ENCODE results near the gene ABHD18.
A peak's percentile ranks its signal among the peaks of the same experiment; 100 is the strongest.
"Not testable (repeated sequence)": the region's sequence is repeated elsewhere in the genome, so short reads cannot be mapped to it uniquely, and the experiment has no call there.

The ABHD18 gene

DNA sequence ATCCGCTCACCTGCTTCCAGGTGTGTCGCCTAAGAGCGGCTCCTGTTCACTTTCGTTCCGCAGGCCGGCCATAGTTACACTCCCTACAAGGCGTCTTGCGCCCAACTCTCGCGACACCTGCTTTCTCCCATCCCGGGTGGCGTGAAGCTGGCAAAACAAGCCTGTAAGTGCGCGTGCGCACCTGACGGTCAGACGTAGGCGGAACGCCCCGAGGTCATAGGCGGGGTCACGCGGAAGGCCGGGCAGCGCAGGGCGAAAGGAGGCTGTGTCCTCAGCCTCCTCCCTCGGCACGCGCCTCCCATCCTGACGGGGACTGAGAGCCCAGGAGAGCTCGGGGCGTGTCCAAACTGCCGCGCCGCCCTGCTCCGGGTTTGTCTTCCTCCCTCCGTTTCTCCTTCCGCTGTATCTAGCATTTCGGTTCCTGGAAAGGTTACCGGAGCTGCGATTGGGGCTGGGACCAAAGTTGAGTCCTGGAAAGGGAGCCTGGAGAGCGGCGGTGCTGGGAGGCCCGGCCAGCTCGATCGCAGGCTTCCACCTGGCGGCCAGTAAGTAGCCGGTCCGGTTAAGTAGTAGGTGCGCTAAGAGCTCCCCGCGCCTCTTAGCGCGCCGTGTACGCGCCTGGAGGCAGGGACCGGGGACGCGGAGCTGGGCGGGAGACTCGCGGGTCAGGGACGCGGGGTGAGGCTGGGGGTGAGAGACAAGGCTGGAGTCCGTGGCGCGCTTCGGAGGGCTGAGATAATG lies at the start of gene ABHD18, which contains the start of gene MFSD8:
TSS of gene ABHD18 (plus strand) at position 345 of the 741 bp plus-strand sequence. CDS start 17,550 bp downstream, outside the sequence.
TSS of gene MFSD8 (minus strand) at position 112 of the 741 bp plus-strand sequence. CDS start at position 72, 40 bp downstream.
- peak; percentile 94 for DNase-seq (ENCODE audit: low read depth)

DNA sequence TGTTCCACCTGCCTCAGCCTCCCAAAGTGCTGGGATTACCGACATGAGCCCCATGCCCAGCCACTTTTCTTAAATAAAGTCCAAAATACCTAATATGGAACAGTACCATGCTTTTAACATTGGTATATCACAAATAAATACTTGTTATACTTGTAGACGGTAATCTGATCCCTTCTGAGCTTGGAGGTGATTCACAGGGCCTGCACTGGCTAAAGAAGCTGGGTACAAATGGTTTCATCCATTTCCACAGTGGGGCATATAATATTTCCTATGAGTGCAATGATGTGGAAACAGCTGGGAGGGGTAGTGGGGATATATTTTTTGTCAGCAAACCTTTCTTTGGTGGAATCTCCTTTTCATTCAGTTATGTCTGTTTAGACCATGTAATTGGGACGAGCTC lies 48.7 kb upstream of the ABHD18 start:
- no peak for DNase-seq (ENCODE audit: low read depth)

DNA sequence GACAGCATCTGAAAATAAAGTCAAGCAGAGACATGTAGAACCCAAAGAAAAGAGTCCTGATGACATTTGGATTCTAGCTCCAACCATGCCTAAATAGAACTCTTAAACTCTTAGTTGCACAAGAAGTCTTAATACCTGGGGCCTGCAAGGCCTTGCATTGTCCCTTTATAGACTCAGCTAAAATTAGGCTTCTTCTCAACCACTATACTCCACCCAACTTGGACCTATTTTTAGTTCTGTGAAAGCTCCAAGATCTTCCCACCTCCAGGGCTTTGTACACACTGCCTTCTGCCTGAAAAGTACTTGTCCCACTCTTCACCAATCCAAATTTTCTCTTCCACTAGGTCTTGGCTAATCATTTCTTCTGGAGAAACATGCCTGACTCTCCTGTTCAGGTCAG lies 48.1 kb upstream of the ABHD18 start:
- no peak for DNase-seq (ENCODE audit: low read depth)

DNA sequence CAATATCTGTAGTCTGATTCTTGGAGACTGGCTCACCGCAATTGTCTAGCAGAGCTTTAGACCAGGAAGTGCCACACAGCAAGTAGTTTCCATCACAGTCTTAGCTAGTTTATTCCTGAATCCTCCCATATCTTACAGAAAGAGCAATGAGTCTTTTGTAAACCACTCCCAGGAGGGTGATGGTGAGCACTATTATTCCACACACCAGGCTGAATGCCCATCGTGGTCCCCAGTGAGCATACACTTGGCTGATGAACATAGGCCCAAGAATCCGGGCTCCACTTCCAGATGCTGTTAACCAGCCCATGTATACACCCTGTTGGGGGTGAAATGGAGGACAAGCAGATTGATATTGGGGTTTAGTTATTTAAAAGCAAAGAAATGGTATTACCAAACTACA lies 44.7 kb upstream of the ABHD18 start:
- no peak for DNase-seq (ENCODE audit: low read depth)

DNA sequence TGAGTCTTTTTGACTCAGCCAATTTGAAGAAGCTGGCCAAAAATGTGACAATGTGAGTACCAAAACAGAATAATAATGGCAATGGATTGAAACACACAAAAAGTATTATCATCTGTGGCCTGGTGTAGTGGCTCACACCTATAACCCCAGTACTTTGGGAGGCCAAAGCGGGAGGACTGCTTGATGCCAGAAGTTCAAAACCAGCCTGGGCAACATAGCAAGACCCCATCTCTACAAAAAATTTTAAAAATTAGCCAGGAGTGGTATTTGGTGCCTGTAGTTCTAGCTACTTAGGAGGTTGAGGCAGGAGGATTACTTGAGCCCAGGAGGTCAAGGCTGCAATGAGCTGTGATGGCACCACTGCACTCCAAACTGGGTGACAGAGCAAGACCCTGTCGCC lies 43.0 kb upstream of the ABHD18 start:
- no peak for DNase-seq (ENCODE audit: low read depth)

DNA sequence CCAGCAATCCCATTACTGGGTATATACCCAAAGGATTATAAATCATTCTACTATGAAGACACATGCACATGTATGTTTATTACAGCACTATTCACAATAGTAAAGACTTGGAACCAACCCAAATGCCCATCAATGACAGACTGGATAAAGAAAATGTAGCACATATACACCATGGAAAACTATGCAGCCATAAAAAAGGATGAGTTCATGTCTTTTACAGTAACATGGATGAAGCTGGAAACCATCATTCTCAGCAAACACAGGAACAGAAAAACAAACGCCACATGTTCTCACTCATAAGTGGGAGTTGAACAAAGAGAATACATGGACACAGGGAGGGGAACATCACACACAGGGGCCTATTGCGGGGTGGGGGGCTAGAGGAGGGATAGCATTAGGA lies 39.5 kb upstream of the ABHD18 start:
- not testable (repeated sequence) for DNase-seq (ENCODE audit: low read depth)

DNA sequence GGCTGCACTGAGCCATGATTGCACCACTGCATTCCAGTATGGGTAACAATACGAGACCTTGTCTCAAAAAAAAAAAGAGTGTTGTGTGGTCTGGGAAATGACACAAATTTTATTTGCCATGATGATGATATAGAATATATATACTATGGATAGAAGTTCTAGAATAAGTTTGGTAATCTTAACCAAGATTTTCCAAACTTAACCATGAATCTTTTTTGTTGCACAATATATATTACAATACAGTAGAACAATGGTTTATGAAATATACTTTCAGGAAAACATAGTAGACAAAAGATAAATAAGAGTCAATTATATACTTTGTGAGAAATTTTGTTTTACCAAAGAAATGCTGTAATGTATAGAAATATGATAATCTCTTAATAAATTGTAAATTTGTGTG lies 35.0 kb upstream of the ABHD18 start:
- DNase-seq (ENCODE audit: low read depth) = no peak

DNA sequence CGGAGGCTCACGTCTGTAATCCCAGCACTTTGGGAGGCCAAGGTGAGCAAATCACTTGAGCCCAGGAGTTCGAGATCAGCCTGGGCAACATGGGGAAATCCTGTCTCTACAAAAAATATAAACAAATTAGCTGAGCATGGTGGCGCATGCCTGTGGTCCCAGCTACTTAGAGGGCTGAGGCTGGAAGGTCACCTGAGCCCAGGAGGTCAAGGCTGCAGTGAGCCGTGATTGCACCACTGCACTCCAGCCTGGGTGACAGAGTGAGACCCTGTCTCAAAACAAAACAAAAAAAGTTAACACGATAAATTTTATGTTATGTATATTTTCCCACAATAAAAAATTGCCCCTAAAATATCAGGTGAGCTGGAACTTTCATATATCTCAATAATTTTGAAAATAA lies 33.4 kb upstream of the ABHD18 start:
- DNase-seq (ENCODE audit: low read depth) = not testable (repeated sequence)

DNA sequence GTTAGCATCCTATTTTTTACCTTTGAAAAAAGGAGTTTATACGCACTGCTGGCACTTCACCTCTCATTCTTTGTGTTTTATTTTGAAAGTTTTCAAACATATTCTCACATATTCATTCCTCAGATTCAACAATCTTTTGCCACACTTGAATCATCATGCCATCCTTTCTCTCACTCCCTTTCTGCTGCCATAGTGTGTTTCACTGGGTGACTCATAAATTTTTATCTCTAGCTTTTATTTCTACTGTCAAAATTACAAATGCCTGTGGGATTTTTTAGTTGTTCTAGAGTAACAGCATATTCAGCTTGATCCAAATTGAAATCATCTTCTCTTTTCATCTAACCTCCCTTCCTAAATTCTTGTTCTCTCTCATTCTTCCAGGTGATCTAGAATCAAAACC lies 28.2 kb upstream of the ABHD18 start:
- no peak for DNase-seq (ENCODE audit: low read depth)

DNA sequence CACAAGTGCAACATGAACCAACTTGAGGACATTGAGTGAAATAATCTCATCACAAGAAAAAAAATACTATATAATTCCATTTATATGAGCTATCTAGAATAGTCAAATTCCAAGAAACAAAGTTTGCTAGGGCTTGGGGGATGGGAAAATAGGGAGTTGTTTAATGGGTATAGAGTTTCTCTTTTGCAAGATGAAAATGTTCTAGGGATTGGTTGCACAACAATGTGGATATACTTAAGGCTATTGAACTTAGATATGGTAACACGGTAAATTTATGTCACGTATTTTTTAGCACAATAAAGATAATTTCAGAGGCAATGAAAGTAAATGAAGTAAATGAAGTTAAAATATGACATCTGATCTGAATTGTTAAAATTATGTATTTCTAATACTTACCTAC lies 8.1 kb upstream of the ABHD18 start:
- no peak for DNase-seq (ENCODE audit: low read depth)

DNA sequence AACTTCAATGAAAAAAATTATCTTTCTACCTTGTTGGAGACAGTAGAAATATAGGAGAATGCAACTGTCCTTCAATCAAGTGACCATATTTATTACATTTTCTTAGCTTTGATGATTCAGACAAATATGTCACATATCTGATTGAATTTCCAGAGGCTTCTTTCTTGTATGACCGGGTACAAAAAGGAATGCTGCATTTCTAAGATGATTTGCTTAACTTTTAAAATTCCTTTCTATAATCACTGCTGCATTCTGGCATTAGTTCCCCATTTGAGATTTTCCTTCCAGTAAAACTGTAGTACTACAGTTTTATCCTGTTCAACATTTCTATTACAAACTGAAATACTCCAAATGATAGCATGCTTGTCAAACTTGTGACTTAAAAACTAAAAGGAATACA lies 5.4 kb upstream of the ABHD18 start:
- no peak for DNase-seq (ENCODE audit: low read depth)

DNA sequence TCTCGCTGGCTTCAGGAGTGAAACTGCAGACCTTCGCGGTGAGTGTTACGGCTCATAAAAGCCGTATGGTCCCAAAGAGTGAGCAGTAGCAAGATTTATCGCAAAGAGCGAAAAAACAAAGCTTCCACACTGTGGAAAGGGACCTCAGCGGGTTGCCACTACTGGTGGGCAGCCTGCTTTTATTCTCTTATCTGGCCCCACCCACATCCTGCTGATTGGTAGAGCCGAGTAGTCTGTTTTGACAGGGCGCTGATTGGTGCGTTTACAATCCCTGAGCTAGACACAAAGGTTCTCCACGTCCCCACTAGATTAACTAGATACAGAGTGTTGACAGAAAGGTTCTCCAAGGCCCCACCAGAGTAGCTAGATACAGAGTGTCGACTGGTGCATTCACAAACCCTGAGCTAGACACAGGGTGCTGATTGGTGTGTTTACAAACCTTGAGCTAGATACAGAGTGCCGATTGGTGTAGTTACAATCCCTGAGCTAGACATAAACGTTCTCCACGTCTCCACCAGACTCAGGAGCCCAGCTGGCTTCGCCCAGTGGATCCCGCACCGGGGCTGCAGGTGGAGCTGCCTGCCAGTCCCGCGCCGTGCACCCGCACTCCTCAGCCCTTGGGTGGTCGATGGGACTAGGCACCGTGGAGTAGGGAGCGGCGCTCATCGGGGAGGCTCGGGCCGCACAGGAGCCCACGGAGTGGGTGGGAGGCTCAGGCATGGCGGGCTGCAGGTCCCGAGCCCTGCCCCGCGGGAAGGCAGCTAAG lies 1.4 kb upstream of the ABHD18 start:
- not testable (repeated sequence) for DNase-seq (ENCODE audit: low read depth)

DNA sequence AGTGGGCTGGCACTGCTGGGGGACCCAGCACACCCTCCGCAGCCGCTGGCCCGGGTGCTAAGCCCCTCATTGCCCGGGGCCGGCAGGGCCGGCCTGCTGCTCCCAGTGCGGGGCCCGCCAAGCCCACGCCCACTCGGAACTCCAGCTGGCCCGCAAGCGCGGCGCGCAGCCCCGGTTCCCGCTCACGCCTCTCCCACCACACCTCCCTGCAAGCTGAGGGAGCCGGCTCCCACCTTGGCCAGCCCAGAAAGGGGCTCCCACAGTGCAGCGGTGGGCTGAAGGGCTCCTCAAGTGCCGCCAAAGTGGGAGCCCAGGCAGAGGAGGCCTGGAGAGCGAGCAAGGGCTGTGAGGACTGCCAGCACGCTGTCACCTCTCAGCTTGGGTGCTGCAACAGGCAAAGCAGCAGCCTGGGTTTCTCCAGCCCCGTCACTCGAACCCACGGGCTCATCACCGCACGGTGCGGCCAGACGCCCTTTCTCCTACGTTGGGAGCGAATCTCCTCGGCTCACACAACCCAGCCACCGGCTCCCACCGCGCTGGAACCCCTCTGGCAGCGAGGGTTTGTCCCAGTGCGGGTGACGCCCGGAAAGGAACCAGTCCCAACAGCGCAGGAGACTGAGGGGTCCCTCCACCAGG lies 662 bp upstream of the ABHD18 start:
- not testable (repeated sequence) for DNase-seq (ENCODE audit: low read depth)

DNA sequence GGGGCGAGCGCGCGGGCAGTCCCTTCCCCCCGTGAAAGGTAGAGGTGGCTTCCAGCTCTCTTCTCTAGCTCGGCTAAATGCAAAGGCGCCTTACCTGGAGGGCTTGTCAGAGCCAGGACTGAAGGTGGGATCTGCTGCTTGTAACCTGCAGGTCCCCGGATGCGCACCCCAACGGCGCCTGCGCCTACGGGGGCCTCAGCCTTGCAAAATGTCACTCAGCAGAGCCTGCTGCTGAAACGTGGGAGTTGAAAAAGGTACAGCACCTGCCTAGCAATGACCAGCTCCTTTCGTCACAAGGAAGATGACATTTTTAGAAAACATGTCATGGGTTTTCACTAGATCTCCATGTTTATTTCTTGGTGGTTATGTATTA lies 583 bp downstream of the ABHD18 start:
- no peak for DNase-seq (ENCODE audit: low read depth)

DNA sequence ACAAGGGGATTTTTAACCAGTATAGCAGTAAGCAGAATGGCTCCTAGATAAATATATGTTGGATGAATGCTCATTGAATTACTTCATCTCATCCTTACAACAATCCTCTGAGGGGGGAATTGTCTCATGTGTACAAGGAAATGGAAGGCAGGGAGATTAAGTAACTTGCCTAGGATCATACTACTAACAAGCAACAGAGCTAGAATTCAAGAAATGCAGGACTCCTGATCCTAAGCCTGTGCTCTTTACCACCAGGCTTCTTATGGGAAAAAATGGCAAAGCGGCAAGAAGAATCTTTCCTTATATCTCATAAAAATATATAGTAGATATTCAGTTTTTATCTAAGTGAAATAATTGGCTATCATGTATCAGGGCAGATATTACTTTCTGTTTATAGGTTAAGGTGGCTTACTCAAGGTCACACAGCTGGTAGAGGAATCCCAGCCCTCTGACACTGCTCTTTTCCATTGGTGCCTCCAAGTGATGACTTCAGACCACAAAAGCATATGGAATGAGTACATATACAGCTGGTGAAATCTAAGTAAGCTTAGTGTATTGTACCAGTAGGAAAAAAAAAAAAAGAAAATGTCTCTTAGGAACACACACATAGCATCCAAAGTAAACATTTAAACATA lies 2.1 kb downstream of the ABHD18 start:
- DNase-seq (ENCODE audit: low read depth) = no peak

DNA sequence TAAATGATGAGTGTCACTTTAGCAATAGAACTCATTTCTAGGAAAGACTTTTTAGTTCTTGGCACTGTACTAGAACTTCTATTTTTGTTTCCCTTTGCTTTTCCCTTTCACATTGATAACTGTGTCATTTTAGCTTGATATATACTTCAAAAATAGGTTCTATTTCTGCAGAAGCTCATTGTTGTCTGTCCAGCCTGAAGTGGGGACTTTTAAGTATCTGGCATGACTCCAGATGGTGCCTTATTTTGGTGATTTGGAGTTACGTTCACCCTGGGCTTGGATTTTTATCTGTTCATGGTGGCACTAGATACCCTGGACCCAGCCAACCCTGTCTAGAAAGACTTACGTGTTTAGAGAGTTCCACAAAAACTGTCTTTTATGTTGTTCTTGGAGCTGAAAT lies 3.4 kb downstream of the ABHD18 start:
- DNase-seq (ENCODE audit: low read depth) = no peak

DNA sequence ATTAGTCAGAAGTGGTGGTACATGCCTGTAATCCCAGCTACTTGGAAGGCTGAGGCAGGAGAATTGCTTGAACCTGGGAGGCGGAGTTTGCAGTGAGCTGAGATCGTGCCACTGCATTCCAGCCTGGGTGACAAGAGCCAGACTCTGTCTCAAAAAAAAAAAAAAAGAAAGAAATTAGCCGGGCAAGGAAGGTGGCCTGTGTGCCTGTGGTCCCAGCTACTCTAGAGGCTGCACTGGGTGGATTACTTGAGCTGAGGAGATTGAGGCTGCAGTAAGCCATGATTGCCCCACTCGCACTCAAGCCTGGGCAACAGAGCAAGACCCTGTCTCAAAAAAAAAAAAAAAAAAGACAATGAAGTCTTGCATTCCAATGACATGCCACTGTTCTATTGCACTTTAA lies 5.7 kb downstream of the ABHD18 start:
- not testable (repeated sequence) for DNase-seq (ENCODE audit: low read depth)

DNA sequence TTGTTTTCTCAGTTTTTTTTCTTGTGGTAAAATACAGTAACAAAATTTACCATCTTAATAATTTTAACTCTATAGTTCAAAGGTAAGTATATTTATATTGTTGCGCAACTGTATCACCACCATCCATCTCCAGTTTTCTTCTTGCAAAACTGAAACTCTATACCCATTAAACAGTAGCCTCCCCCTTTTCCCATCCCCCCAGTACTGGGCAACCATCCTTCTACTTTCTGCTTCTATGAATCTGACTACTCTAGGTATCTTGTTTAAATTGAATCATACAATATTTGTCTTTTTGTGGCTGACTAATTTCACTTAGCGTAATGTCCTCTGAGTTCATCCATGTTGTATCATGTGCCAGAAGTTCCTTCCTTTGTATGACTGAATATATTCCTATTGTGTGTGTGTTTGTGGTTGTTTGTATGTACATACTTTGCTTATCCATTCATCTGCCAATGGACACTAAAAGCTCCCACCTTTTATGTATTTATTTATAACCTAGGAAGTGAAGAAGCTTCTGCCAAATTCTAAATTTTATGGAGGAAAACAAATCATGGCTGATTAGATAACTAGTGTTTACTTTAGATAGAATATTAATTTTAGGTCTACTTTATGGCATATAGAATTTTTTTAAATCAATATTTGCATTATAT lies 10.0 kb downstream of the ABHD18 start:
- no peak for DNase-seq (ENCODE audit: low read depth)

DNA sequence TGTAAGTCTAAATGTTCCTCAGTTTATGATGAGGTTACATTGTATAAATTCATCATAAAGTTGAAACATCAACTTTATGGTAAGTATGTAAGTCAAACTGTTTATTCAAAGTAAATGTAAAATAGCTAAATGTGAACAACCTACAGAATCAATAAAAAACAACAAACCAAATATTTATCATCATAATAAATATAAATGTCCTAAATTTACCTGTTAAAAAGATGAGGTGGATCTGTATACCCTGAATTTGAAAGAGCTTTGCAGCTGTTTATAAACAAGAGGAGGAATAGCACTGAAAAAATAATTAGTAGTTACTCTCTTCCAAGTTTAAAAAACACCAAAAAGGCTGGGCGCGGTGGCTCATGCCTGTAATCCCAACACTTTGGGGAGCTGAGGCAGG lies 13.7 kb downstream of the ABHD18 start:
- no peak for DNase-seq (ENCODE audit: low read depth)

DNA sequence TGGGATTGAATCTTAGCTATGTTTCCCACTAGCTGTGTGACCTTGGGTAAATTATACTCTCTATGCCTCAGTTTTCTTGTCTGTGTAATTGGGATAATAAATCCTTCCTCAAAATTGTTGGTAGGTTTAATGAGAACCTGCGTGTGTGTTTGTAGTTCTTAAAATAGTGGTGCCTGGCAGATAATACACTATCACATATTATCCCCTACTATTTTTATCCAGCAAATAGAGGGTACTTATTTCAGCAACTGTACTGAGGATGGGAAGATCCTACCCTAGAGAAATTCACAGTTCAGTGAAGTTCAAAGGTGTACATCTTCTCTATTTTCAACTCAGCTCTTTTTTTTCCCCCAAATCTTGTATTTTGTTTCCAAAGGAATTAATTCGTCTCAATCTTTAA lies 17.2 kb downstream of the ABHD18 start:
- no peak for DNase-seq (ENCODE audit: low read depth)

DNA sequence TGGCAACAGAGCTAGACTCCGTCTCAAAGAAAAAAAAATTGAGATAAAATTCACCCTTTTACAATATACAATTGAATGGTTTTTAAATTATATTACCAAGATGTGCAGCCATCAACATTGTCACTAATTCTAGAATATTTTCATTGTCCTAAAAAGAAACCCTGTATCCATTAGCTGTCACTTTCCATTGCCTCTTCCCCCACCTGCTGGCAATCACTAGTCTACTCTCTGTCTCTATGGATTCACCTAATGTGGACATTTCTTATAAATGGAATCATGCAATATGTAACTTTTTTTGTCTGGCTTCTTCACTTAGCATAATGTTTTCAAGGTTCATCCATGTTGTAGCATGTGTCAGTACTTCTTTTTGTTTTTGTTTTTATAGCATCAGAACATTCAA lies 20.8 kb downstream of the ABHD18 start:
- DNase-seq (ENCODE audit: low read depth) = no peak

DNA sequence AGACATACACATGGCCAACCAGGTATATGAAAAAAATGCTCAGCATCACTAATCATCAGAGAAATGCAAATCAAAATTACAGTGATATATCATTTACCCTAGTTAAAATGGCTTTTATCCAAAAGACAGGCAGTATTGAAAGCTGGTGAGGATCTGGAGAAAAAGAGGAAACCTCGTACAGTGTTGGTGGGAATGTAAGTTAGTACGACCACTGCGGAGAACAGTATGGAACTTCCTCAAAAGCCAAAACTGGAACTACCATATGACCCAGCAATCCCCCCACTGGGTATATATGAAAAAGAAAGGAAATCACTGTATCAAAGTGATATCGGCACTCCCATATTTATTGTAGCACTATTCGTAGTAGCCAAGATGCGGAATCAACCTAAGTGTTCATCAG lies 23.4 kb downstream of the ABHD18 start:
- no peak for DNase-seq (ENCODE audit: low read depth)
